GM19025 (cell line): ENCODE data around the gene TLL2.

Source experiments
- ATAC-seq: cut with Tn5 transposase; IDR thresholded peaks from one replicate; pipeline ENCODE4 v1.9.1; 2021; ENCODE audit warnings: mild to moderate bottlenecking, low read depth, moderate library complexity; ENCODE audit not compliant: unreplicated experiment

TLL2 gene

DNA sequence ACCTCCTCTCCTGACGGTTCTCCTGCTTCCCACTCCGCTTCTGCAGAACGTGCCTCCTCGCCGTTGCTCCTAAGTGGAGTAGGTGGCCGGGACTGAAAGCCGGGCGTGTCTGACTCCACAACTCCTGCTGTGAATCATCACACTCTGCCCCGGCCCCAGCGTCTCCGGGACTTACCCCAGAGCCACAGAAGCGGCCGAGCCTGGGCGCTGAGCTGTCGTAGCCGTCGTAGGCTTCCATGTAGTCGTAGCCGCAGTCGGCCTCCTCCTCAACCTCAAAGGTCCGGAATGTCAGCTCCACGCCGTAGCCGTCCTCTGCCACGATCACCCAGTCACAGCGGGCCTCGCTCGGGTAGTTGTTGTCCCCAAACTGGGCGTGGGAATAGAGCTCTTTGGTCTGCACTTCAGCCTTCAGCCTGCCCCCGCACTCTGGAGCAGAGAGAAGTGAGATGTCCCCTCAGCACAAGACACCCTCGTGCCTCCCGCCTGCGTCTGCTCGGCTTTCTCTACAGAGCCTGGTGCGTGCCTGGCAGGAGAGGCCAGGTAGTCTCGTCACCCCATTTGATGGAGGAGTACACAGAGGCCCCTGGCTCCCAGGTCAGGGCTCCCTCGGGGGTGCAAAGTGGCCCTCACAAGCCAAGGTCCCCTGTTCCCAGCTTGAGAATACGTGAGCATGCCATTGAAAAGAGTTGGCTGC, 143.7 kb downstream of the TLL2 start:
- no peak for ATAC-seq

DNA sequence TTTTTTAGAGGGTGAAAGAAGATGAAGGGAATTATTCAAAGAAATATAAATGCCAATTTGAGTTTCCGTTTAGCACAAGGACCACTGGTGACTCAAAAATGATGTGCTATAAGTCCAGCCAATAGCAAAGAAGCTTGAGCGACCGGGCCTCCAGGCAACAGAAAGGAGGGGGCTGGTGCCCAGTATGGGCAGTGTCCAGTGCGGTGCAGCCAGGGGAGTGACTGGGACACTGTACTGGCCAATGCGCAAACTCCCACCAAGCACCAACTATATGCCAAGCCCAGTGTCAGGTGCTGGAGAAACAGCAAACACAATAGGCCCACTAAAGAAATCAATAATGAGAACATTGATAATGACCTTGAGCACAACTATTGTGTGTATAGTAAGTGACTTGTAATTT, 144.8 kb downstream of the TLL2 start:
- no peak for ATAC-seq

- ATAC-seq, result no peak
Observed at GRCh38 chr10:96367470-96367869, 146.3 kb downstream of the TLL2 start.

- ATAC-seq, result no peak
Observed at GRCh38 chr10:96366508-96366907, 147.2 kb downstream of the TLL2 start.

GRCh38 chr10:96365571-96365970, 148.2 kb downstream of the TLL2 start:
- no peak for ATAC-seq

GRCh38 chr10:96360766-96361165, 153.0 kb downstream of the TLL2 start:
- ATAC-seq, result no peak

GRCh38 chr10:96360331-96360730, 153.4 kb downstream of the TLL2 start:
- ATAC-seq, result no peak

GRCh38 chr10:96359616-96360015, 154.1 kb downstream of the TLL2 start:
- no peak for ATAC-seq

DNA sequence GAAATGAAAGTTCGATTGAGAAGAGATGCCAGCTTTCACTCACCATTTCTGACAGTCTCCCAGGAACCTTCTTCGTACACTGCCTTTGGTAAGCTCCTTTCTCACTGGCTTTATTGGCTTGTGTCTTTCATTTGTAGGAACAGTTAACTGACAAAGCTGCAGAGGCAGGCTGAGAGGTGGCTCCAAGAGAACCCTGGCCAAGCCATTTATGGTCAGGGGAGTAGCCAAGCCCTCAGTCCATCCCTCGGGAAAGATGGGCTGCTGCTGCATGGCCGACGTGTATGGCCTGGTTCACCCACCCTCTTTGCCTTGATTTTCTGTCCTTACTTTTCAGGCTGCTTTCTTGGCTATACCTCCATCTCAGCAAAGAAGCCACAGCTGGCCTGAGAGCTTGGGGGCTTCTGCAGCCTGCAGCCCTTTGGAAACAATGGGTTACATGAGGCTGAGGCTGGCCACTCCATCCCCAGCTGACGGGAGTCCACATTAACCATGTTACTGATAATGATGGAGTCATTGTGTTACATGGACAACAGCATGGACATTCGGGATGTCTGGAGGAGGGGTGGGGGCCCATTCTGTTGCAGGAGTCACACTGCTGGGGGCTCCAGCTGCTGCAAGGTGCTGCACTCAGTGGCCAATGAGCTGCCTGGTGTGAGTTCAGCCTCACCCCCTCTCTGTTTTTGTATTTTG, 154.7 kb downstream of the TLL2 start, which contains the start of gene OPALIN:
TSS of gene OPALIN (minus strand) at position 152 of the 690 bp plus-strand sequence. CDS start at position 46, 106 bp downstream.
- ATAC-seq, result no peak

DNA sequence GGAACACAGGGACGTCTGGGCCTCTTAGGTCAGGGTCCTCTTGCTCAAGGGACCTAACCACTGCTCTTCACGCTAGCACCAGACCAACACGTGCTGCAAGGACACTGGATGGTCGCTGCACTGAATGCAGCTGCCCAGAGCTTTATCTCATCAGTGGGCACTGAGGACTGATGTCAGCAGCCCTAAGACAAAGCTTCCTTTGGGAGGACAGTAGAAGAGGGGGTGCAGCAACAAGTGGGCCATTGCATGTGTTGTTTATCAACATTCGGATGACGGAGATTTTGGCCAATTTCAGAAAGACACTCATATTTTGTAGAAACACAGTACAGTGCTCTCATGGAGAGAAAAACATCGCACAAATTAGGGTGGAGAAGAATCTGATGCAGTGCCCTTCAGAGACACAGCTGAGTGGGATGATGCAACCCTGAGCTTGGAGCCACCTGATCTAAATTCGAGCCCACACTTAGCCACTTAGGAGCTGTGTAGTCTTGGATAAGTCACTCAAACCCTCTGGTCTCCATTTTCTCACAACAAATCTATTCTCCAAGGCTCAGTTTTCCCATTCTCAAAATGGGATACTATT, 156.6 kb downstream of the TLL2 start:
- ATAC-seq, result no peak

DNA sequence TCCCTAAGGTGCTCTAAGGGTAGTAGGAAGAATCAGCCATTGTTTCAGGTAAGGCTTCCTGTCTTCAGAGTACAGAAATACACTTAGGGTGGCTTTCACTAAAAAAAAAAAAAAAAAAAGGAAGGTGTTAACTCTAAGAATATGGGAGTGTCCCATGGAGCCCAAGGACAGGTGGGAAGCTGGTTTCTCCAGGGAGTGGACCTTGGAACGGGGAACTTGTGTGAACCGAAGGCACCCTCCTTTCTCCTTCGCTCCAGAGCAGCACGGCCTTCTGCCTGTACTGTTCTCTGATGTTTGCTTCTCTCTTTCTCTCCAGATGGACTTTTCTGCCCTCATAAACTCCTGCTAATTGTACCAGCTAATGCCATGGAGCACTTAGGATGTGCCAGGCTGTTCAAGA, 161.1 kb downstream of the TLL2 start:
- no peak for ATAC-seq

DNA sequence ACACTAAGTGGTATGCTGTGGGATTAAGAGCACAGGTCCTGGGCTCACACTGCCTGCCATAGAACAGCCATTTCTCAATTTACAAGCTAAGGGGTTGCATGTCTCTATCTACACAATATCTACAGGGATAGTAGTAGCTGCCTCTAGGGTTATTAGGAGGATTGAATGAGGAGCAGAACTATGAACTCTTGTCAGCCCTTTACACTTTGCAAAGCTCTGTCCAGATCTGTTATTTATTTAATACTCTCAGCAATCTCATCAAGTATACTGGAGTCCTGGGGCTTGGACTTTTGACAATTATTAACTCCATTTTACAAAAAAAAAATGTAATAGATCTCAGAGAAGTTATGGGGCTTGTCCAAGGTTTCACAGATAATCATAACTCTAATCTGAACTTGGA, 161.7 kb downstream of the TLL2 start:
- no peak for ATAC-seq

DNA sequence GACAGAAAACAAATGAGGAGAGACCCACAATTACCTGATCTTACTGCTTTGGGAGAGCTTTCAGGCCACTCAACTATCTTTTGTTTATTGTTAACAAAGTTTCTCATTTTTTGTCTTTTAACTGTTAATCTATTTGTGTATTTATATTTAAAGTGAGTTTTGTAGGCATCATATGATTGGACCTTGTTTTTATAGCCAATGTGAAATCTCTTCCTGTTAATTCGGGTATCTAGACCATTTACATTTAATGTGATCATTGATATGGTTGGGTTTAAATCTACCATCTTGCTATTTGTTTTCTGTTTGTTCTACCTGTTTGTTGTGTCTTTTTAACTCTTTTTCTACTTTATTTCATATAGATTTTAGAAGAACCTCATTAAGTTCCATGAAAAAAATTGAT, 167.4 kb downstream of the TLL2 start:
- ATAC-seq, result no peak

DNA sequence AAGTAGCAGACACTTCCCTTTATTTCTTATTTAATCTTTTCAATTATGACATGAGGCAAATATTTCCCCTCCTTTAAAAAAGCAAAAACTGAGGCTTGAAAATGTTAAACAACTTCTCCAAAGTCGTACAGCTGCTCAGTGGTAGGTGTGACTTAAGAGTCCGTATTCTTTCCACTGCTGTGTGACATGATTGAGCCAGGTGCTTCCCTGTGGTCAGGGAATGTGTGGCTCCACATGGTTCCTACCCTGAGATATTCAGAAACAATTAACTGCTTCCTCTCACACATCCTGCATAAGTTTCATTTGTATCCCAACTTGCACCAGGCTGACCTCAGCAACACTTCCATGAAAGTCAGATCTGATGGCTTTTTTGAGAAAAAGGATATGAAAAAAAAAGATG, 168.5 kb downstream of the TLL2 start:
- ATAC-seq, result no peak

GRCh38 chr10:96344178-96344577, 169.5 kb downstream of the TLL2 start:
- ATAC-seq, result no peak

GRCh38 chr10:96342402-96342801, 171.3 kb downstream of the TLL2 start:
- ATAC-seq, result no peak

- ATAC-seq, result no peak
Observed at GRCh38 chr10:96341219-96342182, 172.2 kb downstream of the TLL2 start.

DNA sequence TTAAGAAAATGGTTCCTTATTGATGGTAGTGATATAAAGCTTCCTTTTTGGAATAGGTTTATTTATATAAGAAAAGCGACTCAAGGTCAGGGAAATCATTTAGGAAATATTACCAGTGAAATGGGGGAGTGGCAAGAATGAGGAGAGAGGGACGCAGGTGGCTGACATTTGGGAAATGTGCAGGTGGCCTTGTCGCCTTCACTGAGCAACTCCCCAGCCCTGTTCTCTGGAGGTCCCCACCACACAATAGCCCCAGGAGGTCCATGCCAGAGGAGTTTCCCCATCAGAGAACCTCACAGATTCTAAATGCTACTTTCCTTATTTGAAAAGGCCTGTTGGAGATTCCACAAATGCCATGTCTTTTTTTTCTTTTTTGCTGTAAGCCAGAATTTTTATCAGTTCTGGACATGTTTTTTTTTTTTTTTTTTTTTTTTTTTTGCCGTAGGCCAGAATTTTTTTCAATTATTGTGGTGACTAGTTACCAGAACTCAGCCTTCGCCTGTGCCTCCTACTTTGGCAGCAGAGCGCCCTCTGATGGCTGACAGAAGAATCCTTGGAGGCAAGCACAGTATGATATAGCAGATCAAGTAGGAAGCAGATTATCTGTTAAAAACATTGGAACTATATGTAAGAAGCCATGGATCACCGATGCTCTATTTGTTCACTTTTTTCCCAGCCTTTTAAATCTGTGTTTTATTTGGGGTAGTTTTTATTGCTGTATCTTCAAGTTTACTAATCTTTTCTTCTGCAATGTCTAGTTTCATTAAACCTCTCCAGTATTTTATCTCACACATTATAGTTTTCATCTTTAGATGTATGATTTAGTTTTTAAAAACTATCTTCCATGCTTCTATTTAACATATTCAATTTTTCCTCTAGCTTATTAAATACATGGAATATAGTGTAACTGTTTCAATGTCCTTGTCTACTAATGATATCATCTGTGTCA, 173.5 kb downstream of the TLL2 start:
- no peak for ATAC-seq

- ATAC-seq, result no peak
Observed at GRCh38 chr10:96339383-96339782, 174.3 kb downstream of the TLL2 start.
